Measurements from ENCODE around the gene HTRA3.

Gene HTRA3

GRCh38 chr4:8269535-8270417 is at the start of gene HTRA3:
Gene HTRA3 (plus strand): TSS chr4:8269754. CDS start chr4:8269969, 215 bp downstream.
- no peak for DNase-seq (ENCODE audit: low read depth)

DNA sequence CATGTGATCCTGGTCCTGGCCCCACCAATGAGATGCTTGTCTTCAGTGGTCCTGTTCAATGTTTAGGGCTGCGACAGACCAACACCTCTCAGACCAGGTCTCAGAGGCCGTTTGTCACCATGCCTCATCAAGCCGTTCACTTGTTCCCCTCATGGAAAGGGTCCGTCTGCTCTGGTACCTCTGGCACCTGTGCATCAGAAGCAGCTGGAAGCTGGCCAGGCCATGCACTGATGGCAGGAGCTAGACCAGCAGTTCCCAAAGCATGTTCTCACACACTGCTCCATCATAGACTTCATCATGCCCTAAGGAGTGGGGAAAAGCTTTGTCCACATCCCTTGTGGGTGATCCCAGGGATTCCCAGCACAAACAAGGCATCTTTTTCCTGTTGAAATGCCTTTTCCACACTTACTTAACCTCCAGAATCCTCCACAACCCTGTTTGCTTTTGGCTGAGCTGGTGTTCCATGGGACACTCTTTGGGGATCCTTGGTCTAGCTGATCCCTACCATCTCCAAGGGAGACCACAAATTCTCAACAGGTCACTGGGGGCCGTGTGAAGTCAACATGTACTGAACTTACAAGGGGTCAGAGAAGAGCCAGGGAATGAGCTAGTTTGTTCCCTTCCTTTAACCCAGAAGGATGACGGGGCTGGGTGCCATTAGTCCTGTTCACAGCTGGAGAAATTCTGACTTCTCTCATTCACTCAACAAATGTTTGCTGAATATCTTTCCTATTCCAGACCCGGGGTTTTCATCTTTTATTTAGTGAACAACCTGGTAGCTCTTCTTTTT is 48.7 kb upstream of the HTRA3 start:
- no peak for DNase-seq (ENCODE audit: low read depth)

- no peak for DNase-seq (ENCODE audit: low read depth)
Measured at GRCh38 chr4:8221476-8221875, 48.1 kb upstream of the HTRA3 start.

DNA sequence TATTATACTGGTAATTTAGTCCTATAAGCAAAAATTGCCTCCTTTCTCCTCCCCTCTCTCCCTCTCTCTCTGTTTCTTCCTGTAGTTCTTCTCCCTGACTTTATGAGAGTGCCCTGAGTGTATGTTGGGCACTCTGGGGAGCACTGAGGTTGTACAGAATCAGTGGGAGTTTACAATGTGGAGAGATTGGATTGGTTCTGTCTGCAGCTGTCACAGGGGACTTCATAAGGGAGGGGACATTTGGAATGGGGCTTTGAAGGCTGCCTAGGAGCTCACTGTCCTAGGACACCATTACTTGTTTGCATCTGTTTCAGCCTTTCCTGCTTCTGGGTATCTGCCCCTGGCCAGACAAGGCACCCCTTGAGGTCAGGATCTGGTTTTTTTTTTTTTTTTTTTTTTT is 47.6 kb upstream of the HTRA3 start:
- no peak for DNase-seq (ENCODE audit: low read depth)

- DNase-seq (ENCODE audit: low read depth), result no peak
Measured at GRCh38 chr4:8222609-8223388, 46.8 kb upstream of the HTRA3 start.

DNA sequence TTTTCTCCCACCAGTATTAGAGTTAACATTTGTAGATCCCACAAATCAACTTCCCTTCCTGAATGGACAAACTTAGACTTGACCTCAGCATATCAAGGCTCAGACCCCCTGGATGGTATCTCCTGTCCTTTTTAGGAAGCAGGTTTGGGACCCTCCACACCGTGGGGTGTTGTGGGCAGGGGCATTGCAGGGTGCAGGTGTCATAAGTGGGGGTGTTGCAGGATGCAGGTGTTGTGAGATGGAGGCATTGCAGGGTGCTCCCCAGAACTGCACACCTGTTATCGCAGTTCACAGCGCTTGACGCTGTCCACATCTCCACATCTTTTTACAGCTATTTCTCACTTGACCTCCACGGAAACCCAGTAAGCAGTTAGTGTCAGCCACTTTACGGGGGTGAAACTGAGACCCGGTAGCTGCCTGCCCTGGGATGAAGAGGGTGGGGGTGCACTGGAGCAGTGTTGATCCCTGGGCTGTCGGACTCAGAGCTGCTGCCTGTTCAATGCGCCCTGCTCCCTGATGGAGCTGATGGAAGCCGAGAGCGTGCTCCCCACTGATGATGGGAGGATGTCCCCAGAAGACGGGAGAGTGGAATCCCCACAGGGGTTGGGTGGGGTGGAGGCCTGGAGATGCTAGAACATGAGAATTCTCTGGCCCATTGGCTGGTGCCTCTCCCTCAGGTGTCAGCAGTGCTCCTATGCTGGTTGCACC is 45.1 kb upstream of the HTRA3 start:
- no peak for DNase-seq (ENCODE audit: low read depth)

- no peak for DNase-seq (ENCODE audit: low read depth)
Measured at GRCh38 chr4:8224975-8225625, 44.5 kb upstream of the HTRA3 start.

GRCh38 chr4:8225706-8226443 is 43.7 kb upstream of the HTRA3 start:
- no peak for DNase-seq (ENCODE audit: low read depth)

GRCh38 chr4:8227201-8227770 is 42.3 kb upstream of the HTRA3 start:
- DNase-seq (ENCODE audit: low read depth), result no peak

- DNase-seq (ENCODE audit: low read depth), result no peak
Measured at GRCh38 chr4:8227771-8228318, 41.7 kb upstream of the HTRA3 start.

GRCh38 chr4:8228319-8229250 is 41.0 kb upstream of the HTRA3 start:
- peak; percentile 39 for DNase-seq (ENCODE audit: low read depth)

GRCh38 chr4:8229331-8229975 is 40.1 kb upstream of the HTRA3 start:
- DNase-seq (ENCODE audit: low read depth), result no peak

- DNase-seq (ENCODE audit: low read depth), result no peak
Measured at GRCh38 chr4:8230033-8230432, 39.5 kb upstream of the HTRA3 start.

DNA sequence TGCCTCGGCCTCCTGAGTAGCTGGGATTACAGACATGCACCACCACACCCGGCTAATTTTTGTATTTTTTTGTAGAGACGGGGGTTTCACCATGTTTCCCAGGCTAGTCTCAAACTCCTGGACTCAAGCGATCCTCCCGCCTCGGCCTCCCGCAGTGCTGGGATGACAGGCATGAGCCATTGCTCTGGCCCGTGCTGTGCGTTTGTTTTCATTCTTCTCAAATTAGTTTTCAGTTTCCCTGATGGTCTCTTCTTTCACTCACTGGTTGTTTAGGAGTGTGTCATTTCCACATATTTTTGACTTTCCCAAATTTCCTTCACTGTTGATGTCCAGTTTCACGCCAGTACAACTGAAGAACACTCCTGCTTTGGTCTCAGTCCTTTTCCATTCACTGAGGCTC is 38.7 kb upstream of the HTRA3 start:
- no peak for DNase-seq (ENCODE audit: low read depth)

DNA sequence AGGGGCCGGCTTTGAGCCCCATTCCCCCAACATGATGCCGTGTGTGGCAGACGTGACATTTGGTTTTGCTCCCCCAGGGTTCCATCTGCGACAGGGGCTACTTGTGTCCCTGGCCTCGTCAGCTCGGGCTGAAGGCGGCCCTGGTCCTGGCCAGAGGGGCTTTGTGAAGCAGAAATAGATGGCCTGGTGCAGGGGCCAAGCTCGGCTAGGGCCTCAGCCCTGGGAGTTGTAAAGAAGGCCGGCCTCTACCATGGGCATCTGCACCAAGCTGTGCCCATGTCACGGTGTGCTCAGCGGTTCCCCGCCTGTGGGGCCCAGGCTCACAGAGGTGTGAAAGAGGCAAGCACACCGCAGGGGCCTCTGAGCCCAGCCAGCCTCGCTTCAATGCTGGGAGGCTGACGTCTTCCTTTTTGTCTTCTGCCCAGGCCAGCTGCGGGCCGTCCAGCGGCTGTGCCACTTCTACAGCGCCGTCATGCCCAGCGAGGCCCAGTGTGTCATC is 38.0 kb upstream of the HTRA3 start:
- DNase-seq (ENCODE audit: low read depth), result no peak

DNA sequence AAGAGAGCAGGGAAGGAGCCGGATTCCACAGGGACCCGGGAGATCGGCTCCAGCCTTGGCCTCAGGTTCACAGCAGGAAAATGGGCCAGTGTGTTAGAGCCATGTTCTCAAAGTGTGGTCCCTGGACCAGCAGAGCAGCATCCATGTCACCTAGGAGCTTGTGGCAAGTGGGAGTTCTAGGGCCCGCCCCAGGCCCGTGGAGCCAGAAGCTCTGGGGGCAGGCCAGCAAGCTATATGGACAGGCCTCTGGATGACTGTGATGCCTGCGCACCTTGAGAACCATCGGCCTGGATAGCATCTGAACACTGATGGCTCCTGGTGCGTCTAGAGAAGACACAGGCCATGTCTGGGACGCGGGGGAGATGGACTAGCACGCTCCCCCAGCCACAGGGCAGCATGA is 36.8 kb upstream of the HTRA3 start:
- no peak for DNase-seq (ENCODE audit: low read depth)

DNA sequence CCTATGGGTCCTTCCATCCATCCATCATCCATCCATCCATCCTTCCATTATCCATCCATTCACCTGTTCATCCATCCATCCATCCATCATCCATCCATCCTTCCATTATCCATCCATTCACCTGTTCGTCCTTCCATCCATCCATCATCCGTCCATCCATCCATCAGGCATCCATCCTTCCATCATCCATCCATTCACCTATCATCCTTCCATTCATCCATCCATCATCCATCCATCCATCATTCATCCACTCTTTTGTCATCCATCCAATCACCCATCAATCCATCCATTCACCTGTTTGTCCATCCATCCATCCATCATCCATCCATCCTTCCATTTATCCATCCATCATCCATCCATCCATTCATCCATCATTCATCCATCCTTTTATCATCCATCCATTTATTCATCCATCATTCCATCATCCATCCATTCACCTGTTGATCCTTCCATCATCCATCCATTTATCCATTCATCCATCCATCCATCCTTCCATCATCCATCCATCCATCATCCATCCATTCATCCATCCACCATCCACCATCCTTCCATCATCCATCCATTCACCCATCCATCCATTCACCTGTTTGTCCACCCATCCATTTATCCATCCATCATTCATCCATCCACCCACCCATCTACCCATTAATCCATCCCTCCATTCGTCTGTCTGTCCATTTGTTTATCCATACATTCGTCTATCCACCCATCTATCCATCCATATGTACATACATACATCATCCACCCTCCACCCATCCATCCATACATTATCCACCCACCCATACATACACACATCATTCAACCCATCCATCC is 35.7 kb upstream of the HTRA3 start:
- no peak for DNase-seq (ENCODE audit: low read depth)
